Cardiac muscle cell (in vitro differentiated cells and primary cell): ENCODE measurements around the gene TEDC1. TPM values are rescaled to one million over a fixed set of nuclear protein-coding genes. Genes with fewer than 3 reads are reported as not detected.

ENCODE experiments used
- DNase-seq, 2 donors: peaks; one replicate each; pipeline versions ENCODE4 v3.0.0 to v3.0.0-alpha.2; 2010 to 2017; ENCODE audit warnings: low read depth in 1 of 2, low spot score in 1 of 2
- H3K27ac ChIP-seq: fragments of 200-600 bp; sonication (generic); 2 replicates; pipeline ENCODE4 v1.5.1; 2016
- H3K27me3 ChIP-seq: fragments of 200-600 bp; sonication (generic); 2 replicates; pipeline ENCODE4 v1.6.0; 2016; ENCODE audit warnings: control low read depth
- H3K36me3 ChIP-seq: fragments of 200-600 bp; sonication (generic); 2 replicates; pipeline ENCODE4 v1.5.1; 2016; ENCODE audit warnings: control low read depth
- H3K4me1 ChIP-seq: fragments of 200-600 bp; sonication (generic); 2 replicates; pipeline ENCODE4 v1.8.1; 2017; ENCODE audit warnings: low read depth, mild to moderate bottlenecking, mixed run types
- H3K4me3 ChIP-seq: fragments of 200-600 bp; sonication (generic); 2 replicates; pipeline ENCODE4 v1.5.1; 2016; ENCODE audit warnings: mild to moderate bottlenecking
- H3K9me3 ChIP-seq: fragments of 200-600 bp; sonication (generic); 2 replicates; pipeline ENCODE4 v1.5.1; 2017; ENCODE audit warnings: low read depth, mild to moderate bottlenecking, control low read depth
- CTCF ChIP-seq: IDR thresholded peaks from 2 replicates; pipeline ENCODE4 v1.5.1; 2012; ENCODE audit warnings: low read depth, mild to moderate bottlenecking, low read length
- polyA plus RNA-seq: library from polyadenylated mRNA; unstranded; fragments of >200 nt; fragmentation: Nextera tagmentation; extraction: Ambion mirVana; gene quantifications from 2 replicates; pipeline ENCODE4 v1.2.1, GENCODE V29; 2016
- total RNA-seq: library from RNA; depleted of rRNA; stranded (reverse); fragments of >200 nt; gene quantifications from 2 replicates; pipeline ENCODE4 v1.2.3, GENCODE V29; 2016

TEDC1 gene
- total and polyA plus RNA-seq, 2 experiments from 2014 or later: 27.4 to 33.0 TPM

GRCh38 chr14:105449276-105450122 lies 41.5 kb upstream of the TEDC1 start:
- Histone ChIP-seq H3K9me3 (no peaks in the 10 kb centered on the region), H3K27ac (peak overlapping the region; percentile 53), H3K4me3 (no peak overlapping the region), H3K27me3 (no peaks in the 10 kb centered on the region), H3K4me1 (peaks cover 22% of the 10 kb centered on the region), H3K36me3 (peaks cover 3% of the 10 kb centered on the region)
- TF ChIP-seq CTCF: no peak
- no peak for DNase-seq

- H3K4me1 ChIP-seq: peaks cover 22% of the 10 kb centered on the region
- H3K27ac ChIP-seq: no peak overlapping the region
- no peaks in the 10 kb centered on the region for H3K9me3 ChIP-seq
- H3K4me3 ChIP-seq: no peak overlapping the region
- H3K36me3 ChIP-seq: peaks cover 6% of the 10 kb centered on the region
- H3K27me3 ChIP-seq: no peaks in the 10 kb centered on the region
- no peak for TF ChIP-seq CTCF
- no peak for DNase-seq
Measured at GRCh38 chr14:105450123-105450505, 40.9 kb upstream of the TEDC1 start.

GRCh38 chr14:105450864-105451720 lies 40.0 kb upstream of the TEDC1 start:
- no peak for DNase-seq
- Histone ChIP-seq H3K4me3 (no peak overlapping the region), H3K27me3 (no peaks in the 10 kb centered on the region), H3K36me3 (peaks cover 11% of the 10 kb centered on the region), H3K9me3 (no peaks in the 10 kb centered on the region), H3K27ac (peak overlapping the region; percentile 69), H3K4me1 (peaks cover 22% of the 10 kb centered on the region)
- TF ChIP-seq CTCF: no peak

GRCh38 chr14:105452963-105453362 lies 38.1 kb upstream of the TEDC1 start:
- H3K27ac ChIP-seq: peak overlapping the region; percentile 49
- no peaks in the 10 kb centered on the region for H3K27me3 ChIP-seq
- TF ChIP-seq CTCF: no peak
- H3K36me3 ChIP-seq: peaks cover 13% of the 10 kb centered on the region
- H3K4me1 ChIP-seq: peaks cover 6% of the 10 kb centered on the region
- H3K9me3 ChIP-seq: no peaks in the 10 kb centered on the region
- no peak for DNase-seq
- H3K4me3 ChIP-seq: no peak overlapping the region

- H3K36me3 ChIP-seq: peaks cover 13% of the 10 kb centered on the region
Measured at GRCh38 chr14:105453847-105454246, 37.2 kb upstream of the TEDC1 start.

More at GRCh38 chr14:105453847-105454246, 37.2 kb upstream of the TEDC1 start:
- Histone ChIP-seq H3K4me1 (no peaks in the 10 kb centered on the region), H3K27me3 (no peaks in the 10 kb centered on the region), H3K4me3 (no peak overlapping the region), H3K9me3 (no peaks in the 10 kb centered on the region), H3K27ac (no peak overlapping the region)
- no peak for TF ChIP-seq CTCF
- no peak for DNase-seq
